K562 (cell line): ENCODE data around the gene SEMA4G. TPM values are rescaled to one million over a fixed set of nuclear protein-coding genes. Genes with fewer than 3 reads are reported as not detected.

Experiments
- ATAC-seq: fragments of 200-7000 bp; cut with Tn5 transposase; 3 replicates; pipeline ENCODE4 v1.9.1; 2020; ENCODE audit warnings: moderate library complexity
- BruUV-seq: library from RNA; stranded (reverse); fragments of 400-500 nt; replicated peaks from 2 replicates; lab custom pipeline; 2021; lab: Mats Ljungman, UMichigan
- CTCF ChIA-PET: fragments of 300-600 bp; formaldehyde crosslinking; extraction: SDS; loops from one replicate; lab custom pipeline; 2021; ENCODE audit warnings: low intra/inter-chr PET ratio; lab: Yijun Ruan, JAX
- POLR2A ChIA-PET: fragments of 300-600, 350-650 bp; sonication (Branson Sonifier 250); formaldehyde crosslinking; extraction: SDS; loops from one replicate; lab custom pipeline; 2021; ENCODE audit warnings: antibody characterized with exemption, inconsistent platforms; lab: Yijun Ruan, JAX
- DNase-seq, 4 experiments: peaks; one replicate each; pipeline versions ENCODE4 v3.0.0 to v3.0.0-alpha.2; 2011 to 2018; ENCODE audit warnings: low spot score in 3 of 4, mixed read lengths in 3 of 4; ENCODE audit errors: extremely low read depth in 1 of 4
- FAIRE-seq: peaks from 2 replicates; lab custom pipeline; 2011; peaks lifted over from hg19 to GRCh38; lab: Jason Lieb, UNC
- H2AFZ ChIP-seq: 2 replicates; pipeline ENCODE4 v1.6.0; 2011; ENCODE audit warnings: low read depth, low read length, control low read depth, inconsistent platforms
- H3K27ac ChIP-seq: fragments of 200-600 bp; 3 replicates; pipeline ENCODE4 v1.8.0; 2011; ENCODE audit warnings: low read depth, mild to moderate bottlenecking, control low read depth, inconsistent platforms, low read length, moderate library complexity, mixed read lengths; ENCODE audit errors: extremely low read depth
- H3K27me3 ChIP-seq, 2 experiments: fragments of 300-600 bp in 1 of 2; 2 replicates in 1 of 2; 3 replicates in 1 of 2; pipeline versions ENCODE4 v1.6.0 to v1.8.0; 2011; ENCODE audit warnings: inconsistent platforms in 2 of 2, low read length in 2 of 2, mild to moderate bottlenecking in 1 of 2, mixed read lengths in 1 of 2, moderate library complexity in 1 of 2; ENCODE audit not compliant: control insufficient read depth in 2 of 2, insufficient read depth in 2 of 2
- H3K36me3 ChIP-seq: fragments of 300-600 bp; 3 replicates; pipeline ENCODE4 v1.8.0; 2011; ENCODE audit warnings: mild to moderate bottlenecking, low read length, inconsistent platforms; ENCODE audit not compliant: control insufficient read depth, insufficient read depth
- H3K4me1 ChIP-seq, 2 experiments: fragments of 200-600 bp in 1 of 2; replicated peaks in 1 of 2; 2 replicates in 1 of 2; 3 replicates in 1 of 2; pipeline versions ENCODE4 v1.5.1 to v1.8.0; 2011; ENCODE audit warnings: inconsistent platforms in 2 of 2, low read length in 2 of 2, mild to moderate bottlenecking in 1 of 2, mixed read lengths in 1 of 2, moderate library complexity in 1 of 2; ENCODE audit not compliant: control insufficient read depth in 2 of 2, insufficient read depth in 2 of 2
- H3K4me2 ChIP-seq: 2 replicates; pipeline ENCODE4 v1.6.1; 2011; ENCODE audit warnings: low read length, control low read depth, inconsistent platforms, mixed read lengths; ENCODE audit not compliant: insufficient read depth
- H3K4me3 ChIP-seq: fragments of 200-600 bp; sonication (generic), shearing (Covaris generic); 2 replicates; pipeline ENCODE4 v1.5.1; 2016; ENCODE audit warnings: control low read depth, inconsistent platforms
- H3K79me2 ChIP-seq: fragments of 200-600 bp; 3 replicates; pipeline ENCODE4 v1.8.0; 2011; ENCODE audit warnings: low read length, inconsistent platforms; ENCODE audit not compliant: control insufficient read depth, insufficient read depth
- H3K9ac ChIP-seq, 2 experiments: 2 replicates each; pipeline versions ENCODE4 v1.6.0 to v1.6.1; 2011; ENCODE audit warnings: low read depth in 2 of 2, low read length in 2 of 2, control low read depth in 1 of 2, inconsistent platforms in 1 of 2, mild to moderate bottlenecking in 1 of 2, mixed read lengths in 1 of 2; ENCODE audit not compliant: insufficient read depth in 1 of 2
- H3K9me1 ChIP-seq: one replicate; pipeline ENCODE4 v1.6.0; 2011; ENCODE audit warnings: inconsistent platforms, mild to moderate bottlenecking, low read length, moderate library complexity; ENCODE audit not compliant: control insufficient read depth, insufficient read depth
- H3K9me3 ChIP-seq: replicated peaks from 2 replicates; pipeline ENCODE4 v1.5.1; 2011; ENCODE audit warnings: low read depth, low read length, inconsistent platforms; ENCODE audit not compliant: control insufficient read depth, insufficient read depth
- H4K20me1 ChIP-seq: replicated peaks from 2 replicates; pipeline ENCODE4 v1.6.1; 2011; ENCODE audit warnings: low read length, inconsistent platforms, mixed read lengths; ENCODE audit not compliant: control insufficient read depth, insufficient read depth
- BCOR ChIP-seq: fragments of 450-650 bp; IDR thresholded peaks from 2 replicates; pipeline ENCODE4 v1.6.1; 2016
- CTBP1 ChIP-seq: fragments of 450-650 bp; IDR thresholded peaks from 2 replicates; pipeline ENCODE4 v1.6.1; 2016; ENCODE audit warnings: borderline replicate concordance
- HNRNPLL ChIP-seq: fragments of 200-400 bp; formaldehyde crosslinking; IDR thresholded peaks from 2 replicates; pipeline ENCODE4 v1.6.1; 2017; ENCODE audit warnings: low read length, low read depth, mild to moderate bottlenecking; ENCODE audit not compliant: poor library complexity, severe bottlenecking
- NR2C1 ChIP-seq, 2 experiments: fragments of 450-650 bp; IDR thresholded peaks; 2 replicates each; pipeline ENCODE4 v1.6.1; 2017; ENCODE audit warnings: mild to moderate bottlenecking in 2 of 2, antibody characterized with exemption in 1 of 2, inconsistent platforms in 1 of 2, missing compliant biosample characterization in 1 of 2, missing genetic modification characterization in 1 of 2
- NR2C2 ChIP-seq, 2 experiments: fragments of 200-800 bp in 1 of 2; sonication (Bioruptor generic) in 1 of 2; sonication (generic) in 1 of 2; formaldehyde crosslinking in 1 of 2; IDR thresholded peaks; 2 replicates each; pipeline versions ENCODE4 v1.6.1 to v1.8.0; 2016 to 2022; ENCODE audit warnings: mild to moderate bottlenecking in 1 of 2, missing compliant biosample characterization in 1 of 2, missing genetic modification characterization in 1 of 2, missing genetic modification reagents in 1 of 2
- SAFB2 ChIP-seq: fragments of 200-400 bp; formaldehyde crosslinking; IDR thresholded peaks from 2 replicates; pipeline ENCODE4 v1.6.1; 2018; ENCODE audit warnings: borderline replicate concordance, low read length, low read depth, moderate library complexity; ENCODE audit not compliant: severe bottlenecking
- SRSF7 ChIP-seq: fragments of 200-400 bp; formaldehyde crosslinking; optimal IDR thresholded peaks from 2 replicates; pipeline ENCODE3; 2017; ENCODE audit warnings: mild to moderate bottlenecking, low read depth, low read length
- SUPT5H ChIP-seq: fragments of 450-650 bp; IDR thresholded peaks from 2 replicates; pipeline ENCODE4 v1.6.1; 2016
- TEAD4 ChIP-seq, 2 experiments: sonication (generic) in 1 of 2; formaldehyde crosslinking in 1 of 2; IDR thresholded peaks; 2 replicates each; pipeline versions ENCODE4 v1.6.1 to v1.8.0; 2012 to 2022; ENCODE audit warnings: borderline replicate concordance in 1 of 2, inconsistent platforms in 1 of 2, low read length in 1 of 2, mild to moderate bottlenecking in 1 of 2, missing genetic modification reagents in 1 of 2
- TFE3 ChIP-seq: fragments of 450-650 bp; formaldehyde crosslinking; IDR thresholded peaks from 2 replicates; pipeline ENCODE4 v1.4.0; 2020; ENCODE audit warnings: mild to moderate bottlenecking, mixed read lengths
- ZNF124 ChIP-seq: sonication (generic); formaldehyde crosslinking; IDR thresholded peaks from 2 replicates; pipeline ENCODE4 v1.8.1; 2022; ENCODE audit warnings: missing genetic modification reagents
- ZNF224 ChIP-seq: sonication (generic); formaldehyde crosslinking; IDR thresholded peaks from 2 replicates; pipeline ENCODE4 v1.8.0; 2022; ENCODE audit warnings: mild to moderate bottlenecking, missing genetic modification reagents
- ZNF780A ChIP-seq: fragments of 250-450 bp; sonication (Bioruptor Pico); IDR thresholded peaks from 2 replicates; pipeline ENCODE4 v1.5.0; 2021; ENCODE audit warnings: mild to moderate bottlenecking
- ZSCAN29 ChIP-seq: fragments of 450-650 bp; IDR thresholded peaks from 2 replicates; pipeline ENCODE4 v1.6.1; 2017
- WGBS: fragments of 100-300 bp; shearing (Covaris generic); methylation state at CpG from one replicate; pipeline ENCODE4 v1.1.6; 2016; ENCODE audit warnings: low coverage, mixed read lengths; ENCODE audit not compliant: insufficient coverage; ENCODE audit errors: missing lambda C conversion rate; 5-methylcytosine and 5-hydroxymethylcytosine counted together
- in situ Hi-C: fragments of 300-500 bp; cut with MboI; formaldehyde crosslinking; loops from 4 replicates; pipeline ENCODE4 v1.15.0; 2018; ENCODE audit warnings: inconsistent platforms, mixed read lengths
- intact Hi-C: fragments of 100-400 bp; cut with micrococcal nuclease; formaldehyde crosslinking; loops from 2 replicates; pipeline ENCODE4 v1.14.2; 2022
- polyA plus RNA-seq, 8 experiments: library from polyadenylated mRNA; depleted of rRNA in 4 of 8; stranded (reverse) in 5 of 8; unstranded in 3 of 8; fragments of >200 nt; fragmentation: Nextera tagmentation in 2 of 8; fragmentation: Illumina TruSeq in 1 of 8; extraction: Ambion mirVana in 2 of 8; extraction: Trizol in 1 of 8; gene quantifications; 2 replicates each; pipeline versions ENCODE4 v1.2.1 to v1.2.3, GENCODE V29; 2011 to 2014; ENCODE audit warnings: inconsistent platforms in 1 of 8, missing spikeins in 1 of 8
- total RNA-seq, 7 experiments: library from RNA; depleted of rRNA in 6 of 7; stranded (reverse); fragments of >200 nt in 6 of 7; fragmentation: Illumina TruSeq in 2 of 7; extraction: Trizol in 2 of 7; gene quantifications; 2 replicates each; pipeline versions ENCODE4 v1.2.1 to v1.2.3, GENCODE V29; 2011 to 2021; ENCODE audit warnings: low replicate concordance in 1 of 7
- TF ChIP-seq, protein P1 (sequence below): fragments of 250-450 bp; sonication (Bioruptor Pico); IDR thresholded peaks from 2 replicates; pipeline ENCODE4 v1.8.0; 2021; ENCODE audit warnings: moderate library complexity, mild to moderate bottlenecking, inconsistent platforms

The SEMA4G gene
- total and polyA plus RNA-seq, 9 of the 15 experiments (the other 6 are each of a cell fraction or from before 2014, with no cell fraction given) = 0.40 to 7.8 (median 1.8) TPM

DNA sequence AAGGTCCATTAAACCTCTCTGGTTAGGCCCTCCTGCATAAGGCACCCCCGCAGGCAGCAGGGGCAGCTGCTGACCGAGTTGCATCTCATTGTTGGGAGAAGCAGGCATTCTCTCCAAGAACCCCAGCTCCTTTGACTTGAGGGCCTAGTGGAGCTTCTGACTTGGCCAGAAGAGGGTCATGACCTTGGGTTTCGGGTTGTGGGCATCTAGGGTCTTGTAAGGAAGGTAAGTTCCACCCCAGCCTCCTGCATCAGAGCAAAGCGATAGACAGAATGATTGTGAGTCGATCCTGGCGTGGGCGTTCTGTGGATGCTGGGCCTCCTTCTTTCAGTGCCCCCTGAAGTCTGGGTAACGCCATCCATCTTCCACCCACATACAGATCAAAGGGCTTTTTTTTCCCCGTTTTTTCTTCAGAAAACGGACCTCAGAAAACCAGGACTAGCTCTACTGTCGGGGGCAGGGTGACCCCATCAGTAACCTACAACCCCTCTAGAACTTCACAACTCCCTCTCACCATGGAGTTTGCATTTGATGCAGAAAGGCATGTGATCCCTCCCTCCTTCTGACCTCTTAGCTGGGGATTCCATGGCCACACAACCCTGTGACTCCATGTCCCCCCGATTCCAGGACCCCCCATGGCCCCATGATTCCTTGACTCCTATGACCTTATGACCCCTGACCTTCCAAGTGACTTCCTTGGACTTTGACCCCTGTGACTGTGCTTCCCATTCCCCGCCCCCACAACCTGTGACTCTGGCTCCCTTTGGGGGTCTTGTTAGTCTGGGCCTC lies 3.0 kb downstream of the SEMA4G start:
- intact Hi-C loops = no loop called here
- 28% methylated on average over 9 of the region's 13 CpGs for WGBS
- Histone ChIP-seq H3K27me3 (no peaks in the 10 kb centered on the region), H3K9ac (no peak overlapping the region), H3K4me1 (peaks cover 8 to 14% of the 10 kb centered on the region in 2 experiments), H2AFZ (no peak overlapping the region), H3K9me1 (no peaks in the 10 kb centered on the region), H3K79me2 (no peaks in the 10 kb centered on the region), H3K9me3 (no peaks in the 10 kb centered on the region), H4K20me1 (no peaks in the 10 kb centered on the region), H3K27ac (no peak overlapping the region), H3K36me3 (no peaks in the 10 kb centered on the region), H3K4me2 (no peak overlapping the region), H3K4me3 (no peak overlapping the region)
- DNase-seq (no peak), ATAC-seq (no peak), FAIRE-seq (no peak)
- in situ Hi-C loops = no loop called here
- TF ChIP-seq ZNF124 (CRISPR knock-in tag) = no peak
- no peak for TF ChIP-seq SAFB2
- TF ChIP-seq, protein P1, sequence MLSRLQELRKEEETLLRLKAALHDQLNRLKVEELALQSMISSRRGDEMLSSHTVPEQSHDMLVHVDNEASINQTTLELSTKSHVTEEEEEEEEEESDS (CRISPR knock-in tag) = no peak
- TF ChIP-seq BCOR = no peak
- TF ChIP-seq SRSF7 = no peak
- no peak for TF ChIP-seq NR2C2 (CRISPR knock-in tag; IDR thresholded peaks at IDR 0.05)
- TF ChIP-seq NR2C2 (tag; IDR thresholded peaks at IDR 0.05) = peak; percentile 32; the same call in 1 of the 2 replicates
- TF ChIP-seq CTBP1 = no peak
- TF ChIP-seq HNRNPLL = no peak
- no peak for TF ChIP-seq SUPT5H
- no peak for TF ChIP-seq TEAD4 (IDR thresholded peaks at IDR 0.05; ENCODE audit: low read length)
- no peak for TF ChIP-seq TEAD4 (CRISPR knock-in tag; IDR thresholded peaks at IDR 0.05; ENCODE audit: borderline replicate concordance)
- TF ChIP-seq ZNF780A (CRISPR knock-in tag) = no peak
- no peak for TF ChIP-seq TFE3 (CRISPR knock-in tag)
- no peak for TF ChIP-seq ZNF224 (CRISPR knock-in tag)
- TF ChIP-seq NR2C1 (IDR thresholded peaks at IDR 0.05) = peak; percentile 64
- peak; percentile 52 for TF ChIP-seq NR2C1 (tag; IDR thresholded peaks at IDR 0.05)
- no peak for TF ChIP-seq ZSCAN29
- no TSS peak for BruUV-seq
- POLR2A ChIA-PET = interaction anchor here (1.1 kb wide), 2 partner anchors 13 to 45 kb away, joined by 3 to 4 read pairs; no protein-coding TSS in a partner anchor
- CTCF ChIA-PET = no interaction called here
